Central memory CD4-positive, alpha-beta T cell (primary cell): ENCODE results near the gene LTK.
"Not testable (repeated sequence)": the region's sequence is repeated elsewhere in the genome, so short reads cannot be mapped to it uniquely, and the experiment has no call there.

ENCODE experiments used
- DNase-seq: peaks from one replicate; pipeline ENCODE4 v3.0.0; 2022

Gene LTK

GRCh38 chr15:41473418-41473817, 40.2 kb downstream of the LTK start:
- DNase-seq = no peak

DNA sequence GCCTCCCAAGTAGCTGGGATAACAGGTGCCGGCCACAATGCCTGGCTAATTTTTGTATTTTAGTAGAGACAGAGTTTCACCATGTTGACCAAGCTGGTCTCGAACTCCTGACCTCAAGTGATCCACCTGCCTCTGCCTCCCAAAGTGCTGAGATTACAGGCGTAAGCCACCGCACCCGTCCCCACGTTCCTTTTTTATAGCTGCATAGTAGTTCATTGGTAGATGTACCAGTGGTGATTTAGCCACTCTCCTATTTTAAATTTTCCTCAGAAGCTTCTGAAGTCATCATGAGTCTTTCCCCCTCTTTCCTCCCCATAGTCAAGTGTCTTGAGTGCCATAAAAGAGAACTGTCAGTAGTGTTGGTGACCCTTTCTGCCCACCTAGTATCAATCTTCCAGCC, 44.0 kb downstream of the LTK start:
- not testable (repeated sequence) for DNase-seq

DNA sequence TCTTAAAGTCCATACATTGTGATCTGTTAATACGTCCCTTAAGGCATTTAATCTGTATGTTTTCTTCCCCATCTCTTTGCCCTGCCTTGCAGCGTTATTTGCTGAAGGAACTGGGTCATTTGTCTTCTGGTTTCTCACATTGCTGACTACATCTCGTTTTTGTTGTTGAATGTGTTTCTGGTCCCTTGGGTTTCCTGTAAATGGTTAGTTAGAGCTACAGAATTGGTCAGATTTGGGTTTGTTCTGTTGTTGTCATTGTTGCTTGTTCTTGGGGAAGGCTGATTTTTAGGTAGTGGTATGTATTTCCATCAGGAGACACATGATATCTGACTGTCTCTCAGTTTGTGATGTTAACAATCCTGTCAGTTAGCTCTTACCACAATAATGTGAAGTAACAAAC, 46.9 kb downstream of the LTK start:
- DNase-seq = no peak

DNA sequence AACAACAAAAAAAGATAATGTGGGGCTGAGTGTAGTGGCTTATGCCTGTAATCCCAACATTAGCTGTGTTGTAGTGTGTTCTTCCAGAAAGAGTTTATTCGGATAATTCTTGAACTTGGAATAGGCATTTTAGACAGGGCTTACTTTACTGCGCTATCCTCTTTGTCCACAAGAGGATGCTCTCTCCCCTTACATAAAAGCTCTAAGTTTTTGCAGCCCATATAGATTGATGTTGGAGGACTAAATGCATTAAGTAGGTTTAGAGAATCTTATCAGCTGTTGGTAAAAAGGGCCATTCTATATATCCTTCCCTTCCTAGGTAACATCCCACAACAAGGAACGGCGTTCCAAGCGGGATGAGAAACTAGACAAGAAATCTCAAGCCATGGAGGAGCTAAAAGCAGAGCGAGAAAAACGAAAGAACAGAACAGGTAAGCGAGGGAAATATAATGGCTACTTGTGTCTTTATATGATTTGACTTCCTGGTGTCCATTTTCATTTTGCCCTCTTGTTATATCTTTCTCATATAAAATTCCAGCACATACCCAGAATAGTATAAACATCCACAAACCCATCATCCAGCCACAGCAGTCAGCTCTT, 47.7 kb downstream of the LTK start:
- DNase-seq = peak; percentile 24

GRCh38 chr15:41464889-41465580, 48.6 kb downstream of the LTK start:
- no peak for DNase-seq

- DNase-seq = no peak
These were observed 51.4 kb downstream of the LTK start for GRCh38 chr15:41462084-41462795.
